Sigmoid colon (tissue), 7 donors: ENCODE results near the gene WFDC10B. TPM values are rescaled to one million over a fixed set of nuclear protein-coding genes. Genes with fewer than 3 reads are reported as not detected.

Source experiments
- DNase-seq: peaks from one replicate; pipeline ENCODE4 v3.0.0-alpha.2; 2019
- H3K27ac ChIP-seq, 4 donors: fragments of 200-600 bp; sonication (generic); one replicate each; pipeline ENCODE4 v1.5.1; 2016 to 2019; ENCODE audit warnings: mild to moderate bottlenecking in 1 of 4
- H3K27me3 ChIP-seq, 3 donors: fragments of 200-600 bp; sonication (generic); one replicate each; pipeline ENCODE4 v1.5.1; 2019; ENCODE audit warnings: mild to moderate bottlenecking in 1 of 3
- H3K36me3 ChIP-seq, 4 donors: fragments of 200-600 bp; sonication (generic); one replicate each; pipeline ENCODE4 v1.5.1; 2016 to 2019
- H3K4me1 ChIP-seq, 4 donors: fragments of 200-600 bp; sonication (generic); one replicate each; pipeline ENCODE4 v1.5.1; 2017 to 2019
- H3K4me3 ChIP-seq, 4 donors: fragments of 200-600 bp; sonication (generic); one replicate each; pipeline ENCODE4 v1.5.1; 2017 to 2019; ENCODE audit warnings: mild to moderate bottlenecking in 2 of 4, moderate library complexity in 1 of 4
- H3K9me3 ChIP-seq, 4 donors: fragments of 200-600 bp in 3 of 4; sonication (generic) in 3 of 4; one replicate each; pipeline versions ENCODE4 v1.5.1 to v1.6.1; 2013 to 2019
- EP300 ChIP-seq, 4 donors: sonication (generic); formaldehyde crosslinking; IDR thresholded peaks; one replicate each; pipeline ENCODE4 v1.6.1; 2017; ENCODE audit warnings: antibody characterized with exemption in 4 of 4
- POLR2A ChIP-seq, 2 donors: fragments of 450-650 bp; IDR thresholded peaks; one replicate each; pipeline ENCODE4 v1.6.1; 2016; ENCODE audit warnings: antibody characterized with exemption in 2 of 2, mild to moderate bottlenecking in 2 of 2, moderate library complexity in 2 of 2
- POLR2AphosphoS5 ChIP-seq, 4 donors: sonication (generic); formaldehyde crosslinking; IDR thresholded peaks; one replicate each; pipeline ENCODE4 v1.6.1; 2017; ENCODE audit warnings: antibody characterized with exemption in 4 of 4
- WGBS, 2 donors: extraction: QIAGEN DNeasy Blood & Tissue Kit; methylation state at CpG; one replicate each; pipeline ENCODE4 v1.1.7; 2013; 5-methylcytosine and 5-hydroxymethylcytosine counted together
- intact Hi-C: fragments of 100-400 bp; cut with DNase I; formaldehyde crosslinking; loops from one replicate; pipeline ENCODE4 v1.15.1; 2023
- polyA plus RNA-seq, 3 donors: library from polyadenylated mRNA; stranded (reverse); fragments of 200-250 nt; gene quantifications; one replicate each; pipeline ENCODE4 v1.2.3, GENCODE V29; 2013
- total RNA-seq, 4 donors: library from RNA; depleted of rRNA; stranded (reverse); fragments of >200 nt; gene quantifications; one replicate each; pipeline ENCODE4 v1.1.0, GENCODE V29; 2016
- TF ChIP-seq, protein P1 (sequence below), 4 experiments: fragments of 450-650 bp in 3 of 4; fragments of 200-600 bp in 1 of 4; IDR thresholded peaks; one replicate each; pipeline ENCODE4 v1.5.1; 2016 to 2019; ENCODE audit warnings: antibody characterized with exemption in 4 of 4, mild to moderate bottlenecking in 3 of 4, moderate library complexity in 2 of 4
- donor health status: healthy with polysubstance abuse.
- donor health status: Bipolar disorder and iron deficiency.
- donor health status: healthy.

WFDC10B gene
- total RNA-seq = not detected
- polyA plus RNA-seq = under 1 TPM in 1 of 3 donors, not detected in 2; 0.52 TPM

DNA sequence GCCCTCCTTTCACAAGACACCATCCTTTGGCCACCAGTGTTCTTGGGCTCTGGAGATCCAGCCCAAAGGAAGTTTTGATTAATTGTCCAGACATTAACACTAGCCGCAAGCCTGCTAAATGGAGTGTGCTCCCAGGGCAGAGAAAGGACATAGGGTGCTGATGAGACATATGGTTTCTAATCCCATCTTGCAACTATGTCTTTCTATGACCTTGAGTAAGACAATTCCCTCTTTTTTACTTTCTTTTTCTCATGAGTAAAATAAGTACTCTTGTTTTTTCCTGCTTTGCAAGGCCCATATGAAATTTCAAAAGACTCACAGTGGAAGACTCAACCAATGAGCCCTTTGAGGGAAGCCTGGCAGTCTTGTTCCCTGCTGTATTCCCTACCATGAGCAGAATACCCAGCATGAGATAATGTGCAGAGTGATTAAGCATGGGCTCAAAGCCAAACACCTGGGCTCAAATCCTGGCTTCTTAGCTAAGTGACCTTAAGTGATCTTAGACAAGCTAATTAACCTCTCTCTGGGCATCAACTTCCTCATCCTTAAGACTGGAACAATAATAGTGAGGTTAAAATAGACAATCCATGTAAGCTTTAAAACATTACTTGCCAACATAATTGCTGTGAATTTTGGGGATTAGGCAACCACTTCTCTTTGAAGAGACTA lies at the start of gene WFDC10B:
WFDC10B (minus strand) TSS at position 51 of the 669 bp plus-strand sequence. CDS start 19,027 bp downstream, outside the sequence.
- 92 to 94% methylated on average over 1 of the region's 1 CpG for whole genome bisulfite sequencing, 2 donors
- DNase-seq = no peak
- Histone ChIP-seq H3K36me3 (no peaks in the 10 kb centered on the region), H3K4me1 (no peaks in the 10 kb centered on the region), H3K27ac (no peak within 1 kb of the TSS), H3K27me3 (no peaks in the 10 kb centered on the region), H3K4me3 (no peak within 1 kb of the TSS), H3K9me3 (no peaks in the 10 kb centered on the region)
- TF ChIP-seq, protein P1, sequence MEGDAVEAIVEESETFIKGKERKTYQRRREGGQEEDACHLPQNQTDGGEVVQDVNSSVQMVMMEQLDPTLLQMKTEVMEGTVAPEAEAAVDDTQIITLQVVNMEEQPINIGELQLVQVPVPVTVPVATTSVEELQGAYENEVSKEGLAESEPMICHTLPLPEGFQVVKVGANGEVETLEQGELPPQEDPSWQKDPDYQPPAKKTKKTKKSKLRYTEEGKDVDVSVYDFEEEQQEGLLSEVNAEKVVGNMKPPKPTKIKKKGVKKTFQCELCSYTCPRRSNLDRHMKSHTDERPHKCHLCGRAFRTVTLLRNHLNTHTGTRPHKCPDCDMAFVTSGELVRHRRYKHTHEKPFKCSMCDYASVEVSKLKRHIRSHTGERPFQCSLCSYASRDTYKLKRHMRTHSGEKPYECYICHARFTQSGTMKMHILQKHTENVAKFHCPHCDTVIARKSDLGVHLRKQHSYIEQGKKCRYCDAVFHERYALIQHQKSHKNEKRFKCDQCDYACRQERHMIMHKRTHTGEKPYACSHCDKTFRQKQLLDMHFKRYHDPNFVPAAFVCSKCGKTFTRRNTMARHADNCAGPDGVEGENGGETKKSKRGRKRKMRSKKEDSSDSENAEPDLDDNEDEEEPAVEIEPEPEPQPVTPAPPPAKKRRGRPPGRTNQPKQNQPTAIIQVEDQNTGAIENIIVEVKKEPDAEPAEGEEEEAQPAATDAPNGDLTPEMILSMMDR (IDR thresholded peaks at IDR 0.05) = no peak
- no peak for TF ChIP-seq POLR2AphosphoS5 (IDR thresholded peaks at IDR 0.05)
- TF ChIP-seq EP300 (IDR thresholded peaks at IDR 0.05) = no peak
- no peak for TF ChIP-seq POLR2A (IDR thresholded peaks at IDR 0.05)
- intact Hi-C loops = no loop called here

DNA sequence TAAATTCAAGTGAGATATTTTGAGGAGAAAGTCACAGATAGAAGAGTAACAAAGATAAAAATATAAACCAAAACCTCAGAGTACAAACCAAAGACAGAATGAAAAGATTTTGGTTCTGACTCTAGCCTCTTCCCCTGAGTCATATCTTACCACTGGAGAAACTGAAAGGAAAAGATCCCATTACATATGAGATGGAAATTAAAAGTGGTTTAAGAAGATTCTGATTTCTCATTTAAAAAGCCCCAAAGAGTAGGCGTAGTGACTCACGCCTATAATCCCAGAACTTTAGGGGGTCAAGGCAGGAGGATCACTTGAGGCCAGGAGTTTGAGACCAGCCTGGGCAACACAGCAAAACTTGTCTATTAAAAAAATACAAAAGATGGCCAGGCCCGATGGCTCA lies 47.9 kb upstream of the WFDC10B start:
- no peak overlapping the region for H3K27ac ChIP-seq
- no peaks in the 10 kb centered on the region for H3K27me3 ChIP-seq
- no peak overlapping the region for H3K4me3 ChIP-seq
- TF ChIP-seq EP300 (IDR thresholded peaks at IDR 0.05) (no peak), POLR2A (IDR thresholded peaks at IDR 0.05) (no peak), POLR2AphosphoS5 (IDR thresholded peaks at IDR 0.05) (no peak)
- TF ChIP-seq, protein P1 (IDR thresholded peaks at IDR 0.05) = no peak
- intact Hi-C loops = no loop called here
- no peaks in the 10 kb centered on the region for H3K9me3 ChIP-seq
- no peaks in the 10 kb centered on the region for H3K36me3 ChIP-seq
- DNase-seq = no peak
- 76 to 89% methylated on average over 3 of the region's 3 CpGs for WGBS, 2 donors
- H3K4me1 ChIP-seq = no peaks in the 10 kb centered on the region

DNA sequence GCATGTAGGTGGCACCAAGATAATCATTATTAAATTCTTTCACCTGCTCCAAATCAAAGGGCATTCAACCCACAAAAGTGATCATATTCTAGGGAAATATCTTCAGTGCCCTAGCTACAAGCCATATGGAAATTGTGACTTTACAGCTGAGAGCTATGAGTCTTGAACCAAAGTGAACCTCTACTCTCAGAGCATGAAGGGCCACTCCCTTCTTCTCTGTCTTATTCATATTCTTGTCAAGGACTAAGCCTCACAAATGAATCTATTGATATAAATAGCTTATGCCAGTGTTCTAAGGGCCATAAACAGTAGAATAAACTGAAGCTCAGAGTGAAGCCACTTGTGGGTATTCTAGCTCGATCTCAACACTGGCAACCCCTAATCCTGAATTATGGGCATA lies 46.9 kb upstream of the WFDC10B start:
- H3K27ac ChIP-seq = no peak overlapping the region
- H3K4me1 ChIP-seq = no peaks in the 10 kb centered on the region
- H3K4me3 ChIP-seq = no peak overlapping the region
- H3K9me3 ChIP-seq = no peaks in the 10 kb centered on the region
- no peaks in the 10 kb centered on the region for H3K27me3 ChIP-seq
- TF ChIP-seq POLR2A (IDR thresholded peaks at IDR 0.05) (no peak), EP300 (IDR thresholded peaks at IDR 0.05) (no peak), POLR2AphosphoS5 (IDR thresholded peaks at IDR 0.05) (no peak)
- TF ChIP-seq, protein P1 (IDR thresholded peaks at IDR 0.05) = no peak
- intact Hi-C loops = no loop called here
- H3K36me3 ChIP-seq = no peaks in the 10 kb centered on the region
- 92 to 97% methylated on average over 1 of the region's 1 CpG for WGBS, 2 donors
- DNase-seq = no peak

DNA sequence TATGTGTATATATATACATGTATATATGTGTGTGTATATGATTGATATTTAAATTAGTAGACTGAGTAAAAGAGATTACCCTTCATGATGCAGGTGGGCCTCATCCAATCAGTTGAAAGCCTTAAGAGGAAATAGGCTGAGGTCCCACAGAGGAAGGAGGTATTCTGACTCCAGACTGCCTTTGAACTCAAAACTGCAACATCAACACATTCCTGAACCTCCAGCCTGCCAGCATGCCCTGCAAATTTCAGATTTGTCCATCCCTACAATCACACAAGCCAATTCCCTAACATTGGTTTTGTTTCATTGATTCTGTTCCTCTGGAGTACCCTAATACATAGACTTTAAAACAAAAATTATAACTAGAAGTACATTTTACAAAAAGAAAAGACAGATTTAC lies 40.2 kb upstream of the WFDC10B start:
- DNase-seq = no peak
- Histone ChIP-seq H3K27ac (no peak overlapping the region), H3K9me3 (no peaks in the 10 kb centered on the region), H3K4me1 (no peaks in the 10 kb centered on the region), H3K27me3 (no peaks in the 10 kb centered on the region), H3K4me3 (no peak overlapping the region), H3K36me3 (no peaks in the 10 kb centered on the region)
- TF ChIP-seq POLR2AphosphoS5 (IDR thresholded peaks at IDR 0.05) = no peak
- TF ChIP-seq EP300 (IDR thresholded peaks at IDR 0.05) = no peak
- TF ChIP-seq, protein P1 (IDR thresholded peaks at IDR 0.05) = no peak
- TF ChIP-seq POLR2A (IDR thresholded peaks at IDR 0.05) = no peak
- intact Hi-C loops = no loop called here

DNA sequence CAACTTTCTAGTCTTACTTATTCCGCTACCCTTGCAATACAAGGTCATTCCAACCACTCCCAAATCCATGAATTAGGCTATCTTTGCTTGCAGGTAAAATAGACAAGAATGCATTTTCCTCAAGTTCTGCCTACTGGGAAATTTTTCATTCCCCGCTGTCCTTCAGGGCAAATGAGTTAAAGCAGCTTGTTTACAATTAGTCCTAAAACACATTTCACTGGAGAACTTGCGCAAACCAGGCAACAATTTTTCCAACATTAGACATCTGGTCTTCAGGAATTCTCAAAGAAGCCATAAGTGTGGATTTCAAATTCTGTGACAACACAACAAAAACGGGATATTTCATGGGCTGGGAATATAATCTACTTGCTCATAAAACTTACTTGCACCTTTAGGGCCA lies 37.8 kb upstream of the WFDC10B start:
- TF ChIP-seq, protein P1 (IDR thresholded peaks at IDR 0.05) = no peak
- TF ChIP-seq POLR2AphosphoS5 (IDR thresholded peaks at IDR 0.05) = no peak
- TF ChIP-seq POLR2A (IDR thresholded peaks at IDR 0.05) = no peak
- TF ChIP-seq EP300 (IDR thresholded peaks at IDR 0.05) = no peak
- H3K9me3 ChIP-seq = no peaks in the 10 kb centered on the region
- H3K27me3 ChIP-seq = no peaks in the 10 kb centered on the region
- intact Hi-C loops = no loop called here
- no peak overlapping the region for H3K4me3 ChIP-seq
- no peak overlapping the region for H3K27ac ChIP-seq
- H3K36me3 ChIP-seq = no peaks in the 10 kb centered on the region
- H3K4me1 ChIP-seq = no peaks in the 10 kb centered on the region
- no peak for DNase-seq
- WGBS, 2 donors = 86 to 90% methylated on average over 4 of the region's 4 CpGs
